Naive thymus-derived CD4-positive, alpha-beta T cell (primary cell): ENCODE results near the gene NSMCE4A. TPM values are rescaled to one million over a fixed set of nuclear protein-coding genes. Genes with fewer than 3 reads are reported as not detected.
A peak's percentile ranks its signal among the peaks of the same experiment; 100 is the strongest.

Experiments
- ATAC-seq: fragments of 150-1000 bp; cut with Tn5 transposase; 2 replicates; pipeline ENCODE4 v1.10.0; 2021; ENCODE audit warnings: mild to moderate bottlenecking, moderate library complexity
- CTCF ChIA-PET: fragments of 350-600 bp; sonication (Branson Sonifier 250); formaldehyde crosslinking; loops from one replicate; lab custom pipeline; 2021; ENCODE audit warnings: antibody characterized with exemption; lab: Charles Lee
- POLR2A ChIA-PET: fragments of 350-600 bp; sonication (Branson Sonifier 250); formaldehyde crosslinking; loops from one replicate; lab custom pipeline; 2021; ENCODE audit warnings: antibody characterized with exemption, inconsistent platforms; lab: Charles Lee
- DNase-seq, 9 donors: peaks; one replicate each; pipeline versions ENCODE4 v3.0.0 to v3.0.0-alpha.2; 2020 to 2022; ENCODE audit warnings: mixed read lengths in 1 of 9
- H3K27ac ChIP-seq: one replicate; pipeline ENCODE4 v1.7.0; 2013; ENCODE audit warnings: mild to moderate bottlenecking, low read depth, low read length, moderate library complexity
- H3K27me3 ChIP-seq, 2 donors: one replicate each; pipeline ENCODE4 v1.7.0; 2013; ENCODE audit warnings: low read length in 2 of 2, mild to moderate bottlenecking in 2 of 2, moderate library complexity in 2 of 2; ENCODE audit not compliant: control insufficient read depth in 2 of 2, insufficient read depth in 2 of 2
- H3K36me3 ChIP-seq, 3 experiments: 1 replicate in 2 of 3; 2 replicates in 1 of 3; pipeline ENCODE4 v1.7.0; 2013; ENCODE audit warnings: low read length in 3 of 3, mild to moderate bottlenecking in 3 of 3, moderate library complexity in 1 of 3; ENCODE audit not compliant: insufficient read depth in 3 of 3, control insufficient read depth in 2 of 3
- H3K4me1 ChIP-seq, 2 donors: one replicate each; pipeline ENCODE4 v1.7.0; 2013; ENCODE audit warnings: low read length in 2 of 2, mild to moderate bottlenecking in 2 of 2, moderate library complexity in 1 of 2; ENCODE audit not compliant: control insufficient read depth in 2 of 2, insufficient read depth in 2 of 2
- H3K4me3 ChIP-seq: 2 replicates; pipeline ENCODE4 v1.7.0; 2013; ENCODE audit warnings: mild to moderate bottlenecking, low read length
- H3K9me3 ChIP-seq, 3 experiments: 1 replicate in 2 of 3; 2 replicates in 1 of 3; pipeline ENCODE4 v1.7.0; 2013; ENCODE audit warnings: low read length in 3 of 3; ENCODE audit not compliant: control insufficient read depth in 2 of 3
- H3K27ac Mint-ChIP-seq, 9 donors: one replicate each; pipeline ENCODE4 v1.8.0; 2020 to 2022; ENCODE audit warnings: mixed read lengths in 9 of 9, mild to moderate bottlenecking in 8 of 9, moderate library complexity in 5 of 9, inconsistent platforms in 2 of 9
- H3K27me3 Mint-ChIP-seq, 5 donors: one replicate each; pipeline ENCODE4 v1.8.0; 2021 to 2022; ENCODE audit warnings: mixed read lengths in 5 of 5, mild to moderate bottlenecking in 1 of 5
- H3K36me3 Mint-ChIP-seq, 5 donors: one replicate each; pipeline ENCODE4 v1.8.0; 2020 to 2022; ENCODE audit warnings: mixed read lengths in 5 of 5, mild to moderate bottlenecking in 3 of 5, inconsistent platforms in 1 of 5
- H3K4me1 Mint-ChIP-seq, 7 donors: one replicate each; pipeline ENCODE4 v1.8.0; 2020 to 2022; ENCODE audit warnings: mixed read lengths in 7 of 7, mild to moderate bottlenecking in 3 of 7, inconsistent platforms in 1 of 7
- H3K4me3 Mint-ChIP-seq, 10 donors: one replicate each; pipeline ENCODE4 v1.8.0; 2020 to 2022; ENCODE audit warnings: mild to moderate bottlenecking in 10 of 10, mixed read lengths in 10 of 10, moderate library complexity in 6 of 10, inconsistent platforms in 2 of 10
- H3K9me3 Mint-ChIP-seq, 11 donors: one replicate each; pipeline ENCODE4 v1.8.0; 2020 to 2022; ENCODE audit warnings: mixed read lengths in 11 of 11, mild to moderate bottlenecking in 4 of 11, inconsistent platforms in 1 of 11, moderate library complexity in 1 of 11
- intact Hi-C, 2 donors: fragments of 100-400 bp; cut with micrococcal nuclease; formaldehyde crosslinking; loops; one replicate each; pipeline ENCODE4 v1.15.1; 2023
- polyA plus RNA-seq, 2 donors: library from polyadenylated mRNA; unstranded; fragments of 300-500 nt; fragmentation: Illumina TruSeq; gene quantifications; one replicate each; pipeline ENCODE4 v1.2.3, GENCODE V29; 2021
- total RNA-seq, 6 experiments: library from RNA in 5 of 6; stranded (reverse) in 5 of 6; gene quantifications; 1 replicate in 5 of 6; 2 replicates in 1 of 6; pipeline ENCODE4 v1.2.3 and lab custom pipeline; 2021 to 2026

NSMCE4A gene
- total and polyA plus RNA-seq, 7 experiments from 2014 or later: 34.7 to 87.2 (median 57.0) TPM

- Mint-ChIP-seq H3K4me1 (no peaks in the 10 kb centered on the region), H3K9me3 (no peaks in the 10 kb centered on the region), H3K36me3 (peaks cover 0 to 39% (median 29%) of the 10 kb centered on the region in 5 donors), H3K27ac (no peak overlapping the region), H3K4me3 (no peak overlapping the region), H3K27me3 (no peaks in the 10 kb centered on the region)
- Histone ChIP-seq H3K4me1 (no peaks in the 10 kb centered on the region), H3K9me3 (no peaks in the 10 kb centered on the region), H3K27me3 (no peaks in the 10 kb centered on the region), H3K27ac (no peak overlapping the region), H3K36me3 (peaks cover 0 to 33% (median 14%) of the 10 kb centered on the region in 3 experiments), H3K4me3 (no peak overlapping the region)
- POLR2A ChIA-PET: no interaction called here
- DNase-seq (no peak), ATAC-seq (no peak)
- intact Hi-C loops: no loop called here
- CTCF ChIA-PET: no interaction called here
Measured at GRCh38 chr10:121959671-121960070, 15.3 kb downstream of the NSMCE4A start.

- Mint-ChIP-seq H3K4me1 (peaks cover 0 to 2% (median 0%) of the 10 kb centered on the region in 7 donors), H3K27ac (peak overlapping the region in 2 of 9 donors; percentile 11 to 37), H3K36me3 (peaks cover 0 to 38% (median 27%) of the 10 kb centered on the region in 5 donors), H3K4me3 (no peak overlapping the region), H3K9me3 (no peaks in the 10 kb centered on the region), H3K27me3 (no peaks in the 10 kb centered on the region)
- H3K4me1 ChIP-seq: no peaks in the 10 kb centered on the region
- H3K36me3 ChIP-seq: peaks cover 0 to 33% (median 11%) of the 10 kb centered on the region in 3 experiments
- H3K27ac ChIP-seq: no peak overlapping the region
- no peaks in the 10 kb centered on the region for H3K9me3 ChIP-seq
- no peaks in the 10 kb centered on the region for H3K27me3 ChIP-seq
- ChIA-PET CTCF (no interaction called here), POLR2A (no interaction called here)
- ATAC-seq (no peak), DNase-seq (no peak)
- intact Hi-C loops: no loop called here
- no peak overlapping the region for H3K4me3 ChIP-seq
Measured at GRCh38 chr10:121956111-121957061, 18.6 kb downstream of the NSMCE4A start.

GRCh38 chr10:121952226-121952625 is 22.8 kb downstream of the NSMCE4A start:
- Histone ChIP-seq H3K4me3 (no peak overlapping the region), H3K27ac (no peak overlapping the region), H3K4me1 (no peaks in the 10 kb centered on the region), H3K9me3 (no peaks in the 10 kb centered on the region), H3K27me3 (no peaks in the 10 kb centered on the region), H3K36me3 (peaks cover 0 to 12% (median 0%) of the 10 kb centered on the region in 3 experiments)
- intact Hi-C loops: no loop called here
- peaks cover 0 to 11% (median 0%) of the 10 kb centered on the region in 7 donors for H3K4me1 Mint-ChIP-seq
- DNase-seq (no peak), ATAC-seq (no peak)
- H3K27ac Mint-ChIP-seq: no peak overlapping the region
- no peak overlapping the region for H3K4me3 Mint-ChIP-seq
- POLR2A ChIA-PET: no interaction called here
- H3K9me3 Mint-ChIP-seq: no peaks in the 10 kb centered on the region
- CTCF ChIA-PET: interaction anchor here (0.5 kb wide), 1 partner anchor 24 kb away, joined by 3 read pairs; the partner anchor contains the start of gene ATE1
- H3K36me3 Mint-ChIP-seq: peaks cover 4 to 28% (median 25%) of the 10 kb centered on the region in 5 donors
- H3K27me3 Mint-ChIP-seq: no peaks in the 10 kb centered on the region

GRCh38 chr10:121949451-121949850 is 25.6 kb downstream of the NSMCE4A start:
- ChIA-PET POLR2A (no interaction called here), CTCF (no interaction called here)
- H3K4me3 ChIP-seq: no peak overlapping the region
- H3K36me3 Mint-ChIP-seq: peaks cover 4 to 17% (median 10%) of the 10 kb centered on the region in 5 donors
- no peaks in the 10 kb centered on the region for H3K9me3 ChIP-seq
- no peak for ATAC-seq
- peaks cover 0 to 11% (median 0%) of the 10 kb centered on the region in 7 donors for H3K4me1 Mint-ChIP-seq
- no peak overlapping the region for H3K4me3 Mint-ChIP-seq
- no peaks in the 10 kb centered on the region for H3K9me3 Mint-ChIP-seq
- no peak overlapping the region for H3K27ac ChIP-seq
- intact Hi-C loops: no loop called here
- H3K36me3 ChIP-seq: no peaks in the 10 kb centered on the region
- no peaks in the 10 kb centered on the region for H3K27me3 ChIP-seq
- H3K4me1 ChIP-seq: no peaks in the 10 kb centered on the region
- DNase-seq: no peak
- H3K27ac Mint-ChIP-seq: peak overlapping the region in 1 of 9 donors; percentile 51
- H3K27me3 Mint-ChIP-seq: no peaks in the 10 kb centered on the region

GRCh38 chr10:121949049-121949448 is 26.0 kb downstream of the NSMCE4A start:
- Mint-ChIP-seq H3K36me3 (peaks cover 4 to 17% (median 10%) of the 10 kb centered on the region in 5 donors), H3K4me3 (no peak overlapping the region), H3K27me3 (no peaks in the 10 kb centered on the region), H3K4me1 (peaks cover 0 to 11% (median 0%) of the 10 kb centered on the region in 7 donors), H3K27ac (no peak overlapping the region), H3K9me3 (no peaks in the 10 kb centered on the region)
- POLR2A ChIA-PET: no interaction called here
- H3K4me1 ChIP-seq: no peaks in the 10 kb centered on the region
- no peaks in the 10 kb centered on the region for H3K9me3 ChIP-seq
- CTCF ChIA-PET: no interaction called here
- no peak for ATAC-seq
- no peak overlapping the region for H3K27ac ChIP-seq
- H3K36me3 ChIP-seq: no peaks in the 10 kb centered on the region
- no peak for DNase-seq
- no peak overlapping the region for H3K4me3 ChIP-seq
- intact Hi-C loops: no loop called here
- H3K27me3 ChIP-seq: no peaks in the 10 kb centered on the region

- DNase-seq: no peak
- Histone ChIP-seq H3K4me1 (no peaks in the 10 kb centered on the region), H3K36me3 (no peaks in the 10 kb centered on the region), H3K4me3 (no peak overlapping the region), H3K9me3 (no peaks in the 10 kb centered on the region), H3K27ac (no peak overlapping the region), H3K27me3 (no peaks in the 10 kb centered on the region)
- intact Hi-C loops: no loop called here
- CTCF ChIA-PET: no interaction called here
- no peaks in the 10 kb centered on the region for H3K9me3 Mint-ChIP-seq
- no peak for ATAC-seq
- peaks cover 4 to 13% (median 4%) of the 10 kb centered on the region in 5 donors for H3K36me3 Mint-ChIP-seq
- no peak overlapping the region for H3K4me3 Mint-ChIP-seq
- POLR2A ChIA-PET: no interaction called here
- H3K27me3 Mint-ChIP-seq: peaks cover 0 to 4% (median 0%) of the 10 kb centered on the region in 5 donors
- peaks cover 0 to 11% (median 0%) of the 10 kb centered on the region in 7 donors for H3K4me1 Mint-ChIP-seq
- H3K27ac Mint-ChIP-seq: peak overlapping the region in 1 of 9 donors; percentile 3
Measured at GRCh38 chr10:121947343-121948330, 27.4 kb downstream of the NSMCE4A start.
